DMS 273 (cell line): ENCODE data around the gene ZFR2.
A peak's percentile ranks its signal among the peaks of the same experiment; 100 is the strongest.
"Not testable (repeated sequence)": the region's sequence is repeated elsewhere in the genome, so short reads cannot be mapped to it uniquely, and the experiment has no call there.

Experiments used
- DNase-seq: peaks from one replicate; lab custom pipeline; 2025; ENCODE audit not compliant: unreplicated experiment; lab: John Stamatoyannopoulos, UW

Gene ZFR2

GRCh38 chr19:3868770-3869456 is at the start of gene ZFR2:
TSS of gene ZFR2 (minus strand) at chr19:3869038. CDS start at chr19:3869017, 21 bp downstream.
- peak; percentile 75 for DNase-seq

- no peak for DNase-seq
These were observed 47.2 kb upstream of the ZFR2 start for GRCh38 chr19:3916033-3916432.

GRCh38 chr19:3914199-3914598 is 45.4 kb upstream of the ZFR2 start:
- DNase-seq: no peak

DNA sequence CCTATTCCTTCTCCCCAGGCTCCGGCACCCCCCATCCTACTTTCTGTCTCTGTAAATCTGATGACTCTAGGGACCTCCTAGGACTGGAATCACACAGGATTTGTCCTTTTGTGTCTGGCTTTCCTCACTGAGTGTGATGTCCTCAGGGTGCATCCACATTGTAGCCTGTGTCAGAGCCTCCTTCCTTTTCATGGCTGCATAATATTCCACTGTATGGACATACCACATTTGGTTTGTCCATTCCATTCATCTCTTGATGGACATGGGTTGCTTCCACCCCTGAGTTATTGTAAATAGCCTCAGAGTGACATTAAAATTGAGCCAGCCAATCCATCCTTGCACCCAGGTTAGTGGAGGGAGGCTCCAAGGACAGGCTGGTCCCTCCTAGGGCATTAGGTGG is 41.3 kb upstream of the ZFR2 start:
- no peak for DNase-seq

DNA sequence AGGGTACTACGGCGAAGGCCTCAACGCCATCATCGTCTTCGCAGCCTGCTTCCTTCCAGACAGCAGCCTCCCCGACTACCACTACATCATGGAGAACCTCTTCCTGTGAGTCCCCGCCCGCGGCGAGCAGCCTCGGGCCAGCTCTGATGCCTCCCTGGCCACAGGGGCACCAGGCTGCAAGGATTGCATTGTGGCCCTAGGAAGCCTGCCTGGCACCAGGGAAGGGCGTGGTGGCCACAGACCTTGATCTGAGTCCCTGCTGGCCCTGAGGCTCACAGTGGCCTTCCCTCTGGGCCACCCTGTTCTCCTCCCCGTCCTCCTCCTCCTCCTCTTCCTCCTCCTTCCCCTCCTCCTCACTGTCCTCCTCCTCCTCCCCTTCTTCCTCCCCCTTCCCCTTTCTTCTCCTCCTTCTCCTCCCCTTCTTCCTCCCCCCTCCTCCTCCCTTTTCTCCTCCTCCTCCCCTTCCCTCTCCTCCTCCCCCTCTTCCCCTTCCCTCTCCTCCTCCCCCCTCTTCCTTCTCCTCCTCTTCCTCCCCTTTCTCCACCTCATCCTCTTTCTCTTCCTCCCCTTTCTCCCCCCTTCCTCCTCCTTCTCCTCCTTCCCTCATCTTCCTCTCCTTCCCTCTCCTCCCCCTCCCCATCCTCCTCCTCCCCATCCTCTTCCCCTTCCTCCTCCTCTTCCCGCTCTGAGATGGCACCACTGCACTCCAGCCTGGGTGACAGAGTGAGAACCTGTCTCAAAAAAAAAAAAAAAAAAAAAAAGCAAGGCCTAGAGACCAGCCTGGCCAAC is 39.6 kb upstream of the ZFR2 start:
- no peak for DNase-seq

- no peak for DNase-seq
These were observed 38.9 kb upstream of the ZFR2 start for GRCh38 chr19:3907626-3908265.

GRCh38 chr19:3904233-3904632 is 35.4 kb upstream of the ZFR2 start:
- no peak for DNase-seq

GRCh38 chr19:3902317-3902973 is 33.6 kb upstream of the ZFR2 start:
- no peak for DNase-seq

GRCh38 chr19:3899531-3900294 is 30.9 kb upstream of the ZFR2 start:
- no peak for DNase-seq

DNA sequence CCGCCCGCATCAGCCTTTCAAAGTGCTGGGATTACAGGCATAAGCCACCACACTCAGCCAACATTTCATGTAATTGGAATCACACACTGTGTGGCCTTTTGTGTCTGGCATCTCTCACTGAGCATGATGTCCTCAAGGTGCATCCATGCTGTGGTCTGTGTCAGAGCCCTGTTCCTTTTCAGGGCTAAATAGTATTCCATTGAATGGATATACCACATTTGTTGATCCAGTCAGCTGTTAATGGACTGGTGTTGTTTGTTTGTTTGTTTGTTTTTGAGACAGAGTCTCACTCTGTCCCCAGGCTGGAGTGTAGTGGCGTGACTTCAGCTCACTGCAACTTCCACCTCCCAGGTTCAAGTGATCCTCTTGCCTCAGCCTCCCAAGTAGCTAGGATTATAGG is 29.6 kb upstream of the ZFR2 start:
- no peak for DNase-seq

DNA sequence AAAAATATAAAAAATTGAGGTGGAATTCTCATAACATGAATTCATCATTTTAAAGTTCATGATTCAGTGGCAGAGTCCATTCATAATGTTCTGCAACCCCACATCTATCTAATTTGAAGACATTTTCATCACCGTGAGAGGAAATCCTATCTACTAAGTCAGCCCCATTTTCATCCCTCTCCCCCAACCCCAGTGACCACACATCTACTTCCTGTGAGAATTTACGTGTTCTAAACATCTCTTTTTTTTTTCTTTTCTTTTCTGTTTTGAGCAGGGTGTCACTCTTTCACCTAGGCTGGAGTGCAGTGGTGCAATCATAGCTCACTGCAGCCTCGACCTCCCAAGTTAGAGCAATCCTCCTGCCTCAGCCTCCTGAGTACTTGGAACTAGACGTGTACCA is 29.1 kb upstream of the ZFR2 start:
- no peak for DNase-seq

DNA sequence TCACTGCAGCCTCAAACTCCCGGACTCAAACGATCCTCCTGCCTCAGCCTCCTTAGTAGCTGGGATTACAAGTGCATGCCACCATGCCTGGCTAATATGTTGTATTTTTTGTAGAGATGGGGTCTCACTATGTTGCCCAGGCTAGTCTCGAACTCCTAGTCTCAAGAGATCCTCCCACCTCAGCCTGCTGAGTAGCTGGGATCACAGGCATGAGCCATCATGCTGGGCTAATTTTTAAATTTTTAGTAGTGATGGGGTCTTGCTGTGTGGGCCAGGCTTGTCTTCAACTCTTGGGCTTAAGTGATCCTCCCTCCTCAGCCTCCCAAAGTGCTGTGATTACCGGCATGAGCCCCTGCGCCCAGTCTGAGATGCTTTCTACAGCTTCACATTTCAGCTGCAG is 26.9 kb upstream of the ZFR2 start:
- DNase-seq: no peak

- DNase-seq: not testable (repeated sequence)
These were observed 26.1 kb upstream of the ZFR2 start for GRCh38 chr19:3894959-3895358.

GRCh38 chr19:3893509-3894179 is 24.8 kb upstream of the ZFR2 start:
- peak; percentile 60 for DNase-seq

DNA sequence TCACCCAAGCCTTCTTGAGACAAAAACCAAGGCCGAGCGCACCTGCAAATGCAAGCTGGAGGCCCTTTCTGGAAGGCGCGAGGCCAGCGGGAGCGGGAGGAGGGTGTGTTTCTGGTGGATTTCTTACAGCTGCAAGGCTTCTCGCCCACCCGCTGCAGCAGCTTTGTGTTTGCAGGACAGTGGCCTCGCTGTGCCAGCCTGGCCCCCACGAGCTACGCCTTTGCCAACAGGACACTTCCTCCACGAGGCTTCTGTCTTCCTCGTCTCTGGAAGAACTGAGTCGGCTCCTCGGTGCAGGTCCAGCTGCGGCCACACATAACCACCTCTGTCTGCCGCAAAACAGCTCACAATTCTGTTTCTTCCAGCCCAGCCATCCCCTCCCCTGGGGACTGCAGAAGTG is 21.8 kb upstream of the ZFR2 start:
- DNase-seq: no peak

DNA sequence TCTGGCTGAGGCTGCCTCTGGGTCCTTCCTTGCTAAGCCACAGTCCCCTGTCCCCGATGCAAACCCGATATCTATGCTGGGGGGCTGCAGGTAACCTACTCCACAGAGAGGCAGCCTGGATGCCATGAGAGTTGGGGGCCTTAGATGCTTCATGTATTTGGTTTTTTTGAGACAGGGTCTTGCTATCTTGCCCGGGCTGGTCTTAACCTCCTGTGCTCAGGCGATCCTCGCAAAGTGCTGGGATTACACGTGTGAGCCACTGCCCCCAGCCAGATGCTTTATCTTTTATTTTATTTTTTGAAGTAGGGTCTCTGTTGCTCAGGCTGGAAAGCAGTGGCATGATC is 13.2 kb upstream of the ZFR2 start:
- DNase-seq: no peak

DNA sequence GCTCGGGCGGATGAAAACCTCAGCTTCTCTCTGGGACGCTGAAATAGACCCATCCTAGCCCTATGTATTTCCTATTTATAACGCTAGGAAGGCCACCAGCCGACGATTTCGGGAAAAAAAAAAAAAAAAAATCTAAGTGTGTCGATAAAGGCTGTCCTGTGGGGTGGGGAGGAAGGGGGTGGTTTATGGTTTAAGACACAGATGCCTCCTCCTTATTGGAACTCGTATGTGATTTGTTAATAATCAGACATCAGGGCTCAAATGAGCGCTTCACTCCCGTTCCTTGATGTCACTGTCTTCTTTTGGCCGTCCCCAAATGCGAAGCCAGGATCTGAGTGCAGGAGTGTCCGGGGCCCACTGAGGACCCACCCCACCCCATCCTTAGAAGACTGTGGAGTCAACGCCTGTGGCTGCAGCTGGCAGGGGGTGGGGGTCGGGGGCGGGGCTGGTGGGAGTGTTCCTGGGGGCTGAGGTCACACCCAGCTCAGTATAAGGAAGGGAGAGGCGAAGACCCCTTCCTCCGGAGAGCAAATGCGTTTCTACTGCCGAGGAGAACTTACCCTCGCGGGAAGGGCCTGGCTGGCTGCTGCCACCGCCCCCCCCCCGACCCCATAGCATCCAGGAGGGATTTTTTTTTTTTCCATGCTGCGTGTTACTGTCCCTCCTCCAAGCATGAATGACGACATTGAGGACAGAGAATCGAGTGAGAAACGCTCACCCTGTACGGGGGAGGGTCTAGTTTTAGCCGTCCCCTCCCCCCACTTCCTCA is 12.6 kb upstream of the ZFR2 start:
- DNase-seq: no peak

DNA sequence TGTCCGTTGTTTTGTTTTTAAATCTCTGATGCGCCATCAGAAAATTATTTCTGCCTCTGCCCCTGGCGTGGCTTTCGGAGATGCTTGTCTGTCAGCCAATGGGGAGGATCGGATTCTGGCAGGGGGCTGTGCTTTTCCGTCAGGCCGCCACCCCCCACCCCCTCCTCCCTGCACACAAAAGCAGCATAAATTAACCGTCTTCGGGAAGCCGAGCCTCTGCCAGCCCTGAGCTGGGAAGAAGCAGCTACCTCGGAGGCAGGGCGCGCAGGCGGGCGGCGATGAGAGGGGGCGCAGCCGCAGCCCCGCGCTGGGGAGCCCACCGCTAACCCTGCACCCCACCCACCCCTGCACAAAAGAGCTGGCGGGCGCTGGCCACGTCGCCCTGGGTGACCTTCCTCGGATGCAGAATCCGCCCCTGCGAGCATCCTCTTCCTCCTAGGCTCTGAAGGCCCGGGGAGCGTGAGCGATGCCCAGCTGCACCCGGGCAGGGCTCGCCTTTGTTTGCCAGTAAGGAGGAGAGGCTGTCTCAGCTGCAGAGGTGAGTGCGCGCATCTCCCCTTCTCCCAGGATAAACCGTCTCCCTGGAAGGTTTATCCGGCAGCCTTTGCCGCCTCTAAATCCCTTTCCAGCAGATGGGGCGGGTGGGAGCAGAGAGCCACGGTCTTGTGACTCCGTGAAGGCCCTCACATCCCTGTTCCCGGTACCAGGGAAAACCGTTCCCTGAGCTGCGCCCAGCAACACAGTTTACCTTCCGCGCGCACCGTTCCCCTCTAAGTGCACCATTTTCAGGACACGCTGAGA is 11.8 kb upstream of the ZFR2 start, which contains the start of gene ATCAY:
ATCAY (plus strand) TSS at position 215 of the 801 bp plus-strand sequence. CDS start 5,083 bp downstream, outside the sequence.
- peak; percentile 85 for DNase-seq

GRCh38 chr19:3879656-3880055 is 10.8 kb upstream of the ZFR2 start:
- no peak for DNase-seq
